Hepatocyte (in vitro differentiated cells): ENCODE data around the gene SHE.

ENCODE experiments used
- CTCF ChIP-seq: fragments of 200-600 bp; sonication (generic); IDR thresholded peaks from 2 replicates; pipeline ENCODE4 v1.5.1; 2016; ENCODE audit warnings: antibody characterized with exemption, mild to moderate bottlenecking; ENCODE audit not compliant: poor library complexity
- EZH2 ChIP-seq: fragments of 200-600 bp; sonication (generic); IDR thresholded peaks from 2 replicates; pipeline ENCODE4 v1.6.1; 2016; ENCODE audit warnings: antibody characterized with exemption, mild to moderate bottlenecking, borderline replicate concordance
- EZH2phosphoT487 ChIP-seq: fragments of 200-600 bp; sonication (generic); IDR thresholded peaks from one replicate; pipeline ENCODE4 v1.6.1; 2018; ENCODE audit warnings: antibody characterized with exemption, mild to moderate bottlenecking, low read depth, moderate library complexity; ENCODE audit not compliant: unreplicated experiment, severe bottlenecking

- no peak for TF ChIP-seq CTCF
- TF ChIP-seq EZH2, result no peak
- TF ChIP-seq EZH2phosphoT487, result no peak
Measured at GRCh38 chr1:154435599-154436200, 66.5 kb downstream of the SHE start.
